H9 (cell line): ENCODE data around the gene DGKG. TPM values are rescaled to one million over a fixed set of nuclear protein-coding genes. Genes with fewer than 3 reads are reported as not detected.

Experiments
- DNase-seq: peaks from one replicate; pipeline ENCODE4 v3.0.0-alpha.2; 2017
- H2AFZ ChIP-seq: one replicate; pipeline ENCODE4 v1.6.1; 2013; ENCODE audit warnings: mild to moderate bottlenecking, low read length, control low read depth, moderate library complexity
- H2AK5ac ChIP-seq: 2 replicates; pipeline ENCODE4 v1.6.1; 2013; ENCODE audit warnings: low read length, control low read depth, mixed read lengths; ENCODE audit not compliant: insufficient read length
- H2BK120ac ChIP-seq: one replicate; pipeline ENCODE4 v1.6.1; 2013; ENCODE audit warnings: low read depth, mild to moderate bottlenecking, low read length, control low read depth, inconsistent platforms; ENCODE audit not compliant: poor library complexity, severe bottlenecking
- H2BK12ac ChIP-seq: 2 replicates; pipeline ENCODE4 v1.6.1; 2013; ENCODE audit warnings: low read length, control low read depth, mixed read lengths, low read depth; ENCODE audit not compliant: insufficient read length
- H2BK15ac ChIP-seq: 2 replicates; pipeline ENCODE4 v1.6.1; 2013; ENCODE audit warnings: low read depth, low read length, control low read depth
- H2BK20ac ChIP-seq: one replicate; pipeline ENCODE4 v1.6.1; 2013; ENCODE audit warnings: low read depth, mild to moderate bottlenecking, low read length, control low read depth, inconsistent platforms; ENCODE audit not compliant: poor library complexity, severe bottlenecking
- H2BK5ac ChIP-seq: 2 replicates; pipeline ENCODE4 v1.6.1; 2013; ENCODE audit warnings: low read length, control low read depth, mixed read lengths; ENCODE audit not compliant: insufficient read length
- H3K14ac ChIP-seq: 2 replicates; pipeline ENCODE4 v1.6.1; 2013; ENCODE audit warnings: low read length, control low read depth; ENCODE audit not compliant: insufficient read depth
- H3K18ac ChIP-seq: 2 replicates; pipeline ENCODE4 v1.6.1; 2013; ENCODE audit warnings: low read depth, mild to moderate bottlenecking, mixed read lengths, low read length, control low read depth; ENCODE audit not compliant: insufficient read length
- H3K23ac ChIP-seq: 2 replicates; pipeline ENCODE4 v1.6.1; 2013; ENCODE audit warnings: low read length, control low read depth, mixed read lengths, low read depth; ENCODE audit not compliant: insufficient read length
- H3K23me2 ChIP-seq: 2 replicates; pipeline ENCODE4 v1.6.1; 2013; ENCODE audit warnings: low read depth, mild to moderate bottlenecking, mixed read lengths, low read length, control low read depth; ENCODE audit not compliant: insufficient read length, poor library complexity, severe bottlenecking
- H3K27ac ChIP-seq: 2 replicates; pipeline ENCODE4 v1.5.1; 2013; ENCODE audit warnings: low read length, control low read depth, mixed read lengths, low read depth; ENCODE audit not compliant: insufficient read length
- H3K27me3 ChIP-seq: 2 replicates; pipeline ENCODE4 v1.6.1; 2013; ENCODE audit warnings: low read length, control low read depth, inconsistent platforms; ENCODE audit not compliant: insufficient read depth
- H3K4ac ChIP-seq: 2 replicates; pipeline ENCODE4 v1.6.1; 2013; ENCODE audit warnings: low read depth, mild to moderate bottlenecking, control low read depth, inconsistent platforms, low read length, moderate library complexity
- H3K4me1 ChIP-seq: 2 replicates; pipeline ENCODE4 v1.6.1; 2013; ENCODE audit warnings: low read length, control low read depth, inconsistent platforms; ENCODE audit not compliant: insufficient read depth
- H3K4me2 ChIP-seq: 2 replicates; pipeline ENCODE4 v1.6.1; 2013; ENCODE audit warnings: low read length, control low read depth, mixed read lengths; ENCODE audit not compliant: insufficient read length, insufficient read depth
- H3K56ac ChIP-seq: 2 replicates; pipeline ENCODE4 v1.6.1; 2013; ENCODE audit warnings: low read depth, mild to moderate bottlenecking, mixed read lengths, low read length, control low read depth; ENCODE audit not compliant: insufficient read length
- H3K79me1 ChIP-seq: 2 replicates; pipeline ENCODE4 v1.6.1; 2013; ENCODE audit warnings: low read depth, mild to moderate bottlenecking, moderate library complexity, low read length, control low read depth, inconsistent platforms; ENCODE audit not compliant: insufficient read depth, poor library complexity, severe bottlenecking
- H3K79me2 ChIP-seq: 2 replicates; pipeline ENCODE4 v1.6.1; 2013; ENCODE audit warnings: low read length, control low read depth, inconsistent platforms; ENCODE audit not compliant: insufficient read depth
- H3K9ac ChIP-seq: 2 replicates; pipeline ENCODE4 v1.6.1; 2013; ENCODE audit warnings: low read length, control low read depth, mixed read lengths; ENCODE audit not compliant: insufficient read length; ENCODE audit errors: extremely low read depth
- H3K9me3 ChIP-seq: one replicate; pipeline ENCODE4 v1.6.1; 2013; ENCODE audit warnings: low read depth, low read length, inconsistent platforms; ENCODE audit not compliant: control insufficient read depth
- H3T11ph ChIP-seq: one replicate; pipeline ENCODE4 v1.6.1; 2013; ENCODE audit warnings: mild to moderate bottlenecking, low read length, control low read depth, inconsistent platforms
- H4K20me1 ChIP-seq: one replicate; pipeline ENCODE4 v1.6.1; 2013; ENCODE audit not compliant: control insufficient read depth, insufficient read length, insufficient read depth
- H4K5ac ChIP-seq: 2 replicates; pipeline ENCODE4 v1.6.1; 2013; ENCODE audit warnings: low read depth, mild to moderate bottlenecking, mixed read lengths, low read length, control low read depth; ENCODE audit not compliant: insufficient read length
- H4K8ac ChIP-seq: replicated peaks from 2 replicates; pipeline ENCODE4 v1.6.1; 2013; ENCODE audit warnings: low read length, control low read depth, mixed read lengths, low read depth; ENCODE audit not compliant: insufficient read length
- H4K91ac ChIP-seq: 2 replicates; pipeline ENCODE4 v1.6.1; 2013; ENCODE audit warnings: low read depth, mild to moderate bottlenecking, moderate library complexity, mixed read lengths, low read length, control low read depth; ENCODE audit not compliant: insufficient read length
- H3K27ac Mint-ChIP-seq, 3 experiments: 2 replicates in 2 of 3; 3 replicates in 1 of 3; pipeline ENCODE4 v1.8.0; 2020 to 2021; ENCODE audit warnings: mixed read lengths in 3 of 3, mild to moderate bottlenecking in 1 of 3, moderate library complexity in 1 of 3
- H3K27me3 Mint-ChIP-seq: 2 replicates; pipeline ENCODE4 v1.8.0; 2021; ENCODE audit warnings: low read depth, mild to moderate bottlenecking, moderate library complexity, mixed read lengths
- H3K36me3 Mint-ChIP-seq, 3 experiments: 2 replicates in 2 of 3; 3 replicates in 1 of 3; pipeline ENCODE4 v1.8.0; 2020 to 2021; ENCODE audit warnings: low read depth in 3 of 3, mixed read lengths in 3 of 3; ENCODE audit not compliant: insufficient read depth in 1 of 3
- H3K4me1 Mint-ChIP-seq, 2 experiments: 2 replicates each; pipeline ENCODE4 v1.8.0; 2020; ENCODE audit warnings: mixed read lengths in 2 of 2
- H3K4me3 Mint-ChIP-seq, 2 experiments: 2 replicates in 1 of 2; 3 replicates in 1 of 2; pipeline ENCODE4 v1.8.0; 2020 to 2021; ENCODE audit warnings: mild to moderate bottlenecking in 2 of 2, mixed read lengths in 2 of 2, moderate library complexity in 1 of 2
- H3K9me3 Mint-ChIP-seq, 2 experiments: 2 replicates in 1 of 2; 3 replicates in 1 of 2; pipeline ENCODE4 v1.8.0; 2020; ENCODE audit warnings: mild to moderate bottlenecking in 2 of 2, mixed read lengths in 2 of 2, moderate library complexity in 1 of 2
- WGBS: extraction: QIAGEN DNeasy Blood & Tissue Kit; methylation state at CpG from one replicate; pipeline ENCODE4 v1.1.7; 2013; ENCODE audit warnings: missing lambda C conversion rate, low lambda C conversion rate, mixed read lengths; ENCODE audit not compliant: insufficient read length; ENCODE audit errors: extremely low coverage; 5-methylcytosine and 5-hydroxymethylcytosine counted together
- total RNA-seq: library from RNA; stranded (reverse); gene quantifications from 2 replicates; pipeline ENCODE4 v1.2.1, GENCODE V29; 2021
- TF ChIP-seq, protein P1 (sequence below): fragments of 200-600 bp; sonication (generic); conservative IDR thresholded peaks from 3 replicates; pipeline ENCODE4 v1.8.0; 2021; ENCODE audit warnings: antibody characterized with exemption, mild to moderate bottlenecking

The DGKG gene
- total RNA-seq, 1 experiment from 2014 or later = not detected

GRCh38 chr3:186360779-186361178 is 1.3 kb downstream of the DGKG start:
- Histone ChIP-seq H3K14ac (no peak overlapping the region), H3K27ac (no peak overlapping the region), H3K4me2 (peak overlapping the region; percentile 78), H3K79me1 (no peaks in the 10 kb centered on the region), H2AK5ac (no peak overlapping the region), H4K20me1 (no peaks in the 10 kb centered on the region), H3K23ac (no peak overlapping the region), H3K23me2 (peaks cover 18% of the 10 kb centered on the region), H3K56ac (no peak overlapping the region), H3K18ac (no peak overlapping the region), H3T11ph (no peak overlapping the region), H3K79me2 (no peaks in the 10 kb centered on the region), H3K4me1 (no peaks in the 10 kb centered on the region), H4K5ac (no peak overlapping the region), H2BK5ac (no peak overlapping the region), H2BK120ac (no peak overlapping the region), H3K4ac (no peak overlapping the region), H3K27me3 (peaks cover 39% of the 10 kb centered on the region; the same call in 1 of the 2 replicates), H2BK15ac (no peak overlapping the region), H3K9ac (no peak overlapping the region), H2BK20ac (no peak overlapping the region), H4K8ac (no peak overlapping the region), H2AFZ (no peak overlapping the region), H4K91ac (no peak overlapping the region), H3K9me3 (no peaks in the 10 kb centered on the region), H2BK12ac (no peak overlapping the region)
- Mint-ChIP-seq H3K27me3 (peaks cover 97% of the 10 kb centered on the region), H3K27ac (no peak overlapping the region), H3K9me3 (no peaks in the 10 kb centered on the region), H3K4me3 (peak overlapping the region; percentile 54 to 84), H3K4me1 (peaks cover 12 to 15% of the 10 kb centered on the region in 2 experiments), H3K36me3 (no peaks in the 10 kb centered on the region)
- peak; percentile 39 for DNase-seq
- no CpG with 5 or more reads among the region's 27 CpGs for WGBS
- TF ChIP-seq, protein P1, sequence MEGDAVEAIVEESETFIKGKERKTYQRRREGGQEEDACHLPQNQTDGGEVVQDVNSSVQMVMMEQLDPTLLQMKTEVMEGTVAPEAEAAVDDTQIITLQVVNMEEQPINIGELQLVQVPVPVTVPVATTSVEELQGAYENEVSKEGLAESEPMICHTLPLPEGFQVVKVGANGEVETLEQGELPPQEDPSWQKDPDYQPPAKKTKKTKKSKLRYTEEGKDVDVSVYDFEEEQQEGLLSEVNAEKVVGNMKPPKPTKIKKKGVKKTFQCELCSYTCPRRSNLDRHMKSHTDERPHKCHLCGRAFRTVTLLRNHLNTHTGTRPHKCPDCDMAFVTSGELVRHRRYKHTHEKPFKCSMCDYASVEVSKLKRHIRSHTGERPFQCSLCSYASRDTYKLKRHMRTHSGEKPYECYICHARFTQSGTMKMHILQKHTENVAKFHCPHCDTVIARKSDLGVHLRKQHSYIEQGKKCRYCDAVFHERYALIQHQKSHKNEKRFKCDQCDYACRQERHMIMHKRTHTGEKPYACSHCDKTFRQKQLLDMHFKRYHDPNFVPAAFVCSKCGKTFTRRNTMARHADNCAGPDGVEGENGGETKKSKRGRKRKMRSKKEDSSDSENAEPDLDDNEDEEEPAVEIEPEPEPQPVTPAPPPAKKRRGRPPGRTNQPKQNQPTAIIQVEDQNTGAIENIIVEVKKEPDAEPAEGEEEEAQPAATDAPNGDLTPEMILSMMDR = no peak
